NOMO-1 (cell line): ENCODE results near the gene KCTD7.
A peak's percentile ranks its signal among the peaks of the same experiment; 100 is the strongest.
"Not testable (repeated sequence)": the region's sequence is repeated elsewhere in the genome, so short reads cannot be mapped to it uniquely, and the experiment has no call there.

ENCODE experiments used
- DNase-seq, 2 experiments: peaks; one replicate each; lab custom pipeline; 2025; ENCODE audit not compliant: unreplicated experiment in 2 of 2; lab: John Stamatoyannopoulos, UW

Gene KCTD7

GRCh38 chr7:66628361-66629221 lies at the start of gene KCTD7:
TSS of gene KCTD7 (plus strand) at chr7:66628881. CDS start at chr7:66629065, 184 bp downstream.
- peak; percentile 96 to 99 for DNase-seq

GRCh38 chr7:66580380-66580779 lies 48.3 kb upstream of the KCTD7 start:
- not testable (repeated sequence) for DNase-seq

GRCh38 chr7:66582816-66583489 lies 45.7 kb upstream of the KCTD7 start:
- not testable (repeated sequence) for DNase-seq

GRCh38 chr7:66583490-66584110 lies 45.1 kb upstream of the KCTD7 start:
- DNase-seq, result no peak

GRCh38 chr7:66586181-66586580 lies 42.5 kb upstream of the KCTD7 start:
- no peak for DNase-seq

GRCh38 chr7:66588226-66588625 lies 40.5 kb upstream of the KCTD7 start:
- not testable (repeated sequence) for DNase-seq

GRCh38 chr7:66588856-66589570 lies 39.7 kb upstream of the KCTD7 start:
- not testable (repeated sequence) for DNase-seq

GRCh38 chr7:66590302-66591057 lies 38.2 kb upstream of the KCTD7 start:
- DNase-seq, result not testable (repeated sequence)

- DNase-seq, result not testable (repeated sequence)
These were observed 37.5 kb upstream of the KCTD7 start for GRCh38 chr7:66591058-66591798.

- DNase-seq, result peak; percentile 74 to 89
These were observed 36.7 kb upstream of the KCTD7 start for GRCh38 chr7:66591799-66592596.

GRCh38 chr7:66592597-66593146 lies 36.0 kb upstream of the KCTD7 start:
- not testable (repeated sequence) for DNase-seq

- not testable (repeated sequence) for DNase-seq
These were observed 34.6 kb upstream of the KCTD7 start for GRCh38 chr7:66594082-66594481.

- DNase-seq, result no peak
These were observed 31.2 kb upstream of the KCTD7 start for GRCh38 chr7:66597461-66597860.

GRCh38 chr7:66602159-66602558 lies 26.5 kb upstream of the KCTD7 start:
- no peak for DNase-seq

GRCh38 chr7:66604198-66604597 lies 24.5 kb upstream of the KCTD7 start:
- DNase-seq, result no peak

- not testable (repeated sequence) for DNase-seq
These were observed 22.0 kb upstream of the KCTD7 start for GRCh38 chr7:66606540-66607291.

- DNase-seq, result no peak
These were observed 19.5 kb upstream of the KCTD7 start for GRCh38 chr7:66609176-66609575.

GRCh38 chr7:66614596-66614995 lies 14.1 kb upstream of the KCTD7 start:
- DNase-seq, result not testable (repeated sequence)
